ENCODE results near the gene PTPRE. TPM values are rescaled to one million over a fixed set of nuclear protein-coding genes. Genes with fewer than 3 reads are reported as not detected.

PTPRE gene
- total RNA-seq, 4 donors from 2014 or later: 9.8 to 24.9 (median 22.7) TPM

DNA sequence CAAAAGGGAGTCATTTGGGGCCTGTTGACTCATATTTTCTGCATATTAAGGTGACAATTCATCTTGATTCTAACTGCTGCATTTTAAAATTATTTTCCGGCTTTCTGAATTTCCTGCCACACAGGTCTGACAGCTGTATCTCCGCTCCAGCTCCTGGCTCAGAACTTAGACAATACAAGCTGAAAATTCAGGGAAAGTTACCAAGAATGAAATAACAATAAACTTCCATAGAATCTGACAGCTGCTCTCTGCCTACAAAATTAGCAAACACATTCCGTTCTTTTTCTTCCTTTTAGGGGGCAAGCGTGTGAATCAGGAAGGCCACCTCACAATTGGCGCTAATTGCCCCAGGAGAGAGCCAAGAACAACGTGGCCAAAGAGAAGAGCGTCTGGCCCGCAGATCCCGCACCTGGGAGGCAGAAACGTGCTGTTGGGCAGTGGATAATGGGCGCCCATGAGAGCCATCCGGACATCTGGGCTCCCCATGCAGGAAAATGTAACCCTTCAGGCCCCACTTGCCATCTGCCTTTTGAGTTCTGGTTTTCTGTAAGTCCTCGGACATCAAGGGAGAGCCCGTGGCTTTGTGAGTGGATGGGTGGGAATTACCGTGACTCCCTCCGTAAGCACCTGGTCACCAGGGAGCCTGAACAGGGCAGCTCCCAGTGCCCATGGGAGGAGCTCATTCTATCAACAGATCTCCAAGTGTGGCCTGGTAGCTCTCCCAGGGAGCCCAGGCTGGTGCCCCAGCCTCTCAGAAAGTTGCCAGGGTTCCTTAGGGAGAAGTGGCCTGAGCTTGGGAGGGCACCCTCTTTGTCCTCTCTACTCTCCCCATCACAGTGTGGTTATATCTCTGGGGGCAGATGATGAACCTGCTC lies 19.1 kb upstream of the PTPRE start:
- Histone ChIP-seq H3K4me3 (no peak overlapping the region), H3K27me3 (peaks cover 0 to 18% (median 0%) of the 10 kb centered on the region in 4 donors), H3K9me3 (no peaks in the 10 kb centered on the region), H3K4me1 (peaks cover 0 to 19% (median 0%) of the 10 kb centered on the region in 3 donors), H3K36me3 (no peaks in the 10 kb centered on the region), H3K27ac (peak overlapping the region in 1 of 4 donors; percentile 33)
- no peak for DNase-seq
- no peak for TF ChIP-seq POLR2A (IDR thresholded peaks at IDR 0.05)
- TF ChIP-seq, protein P1, sequence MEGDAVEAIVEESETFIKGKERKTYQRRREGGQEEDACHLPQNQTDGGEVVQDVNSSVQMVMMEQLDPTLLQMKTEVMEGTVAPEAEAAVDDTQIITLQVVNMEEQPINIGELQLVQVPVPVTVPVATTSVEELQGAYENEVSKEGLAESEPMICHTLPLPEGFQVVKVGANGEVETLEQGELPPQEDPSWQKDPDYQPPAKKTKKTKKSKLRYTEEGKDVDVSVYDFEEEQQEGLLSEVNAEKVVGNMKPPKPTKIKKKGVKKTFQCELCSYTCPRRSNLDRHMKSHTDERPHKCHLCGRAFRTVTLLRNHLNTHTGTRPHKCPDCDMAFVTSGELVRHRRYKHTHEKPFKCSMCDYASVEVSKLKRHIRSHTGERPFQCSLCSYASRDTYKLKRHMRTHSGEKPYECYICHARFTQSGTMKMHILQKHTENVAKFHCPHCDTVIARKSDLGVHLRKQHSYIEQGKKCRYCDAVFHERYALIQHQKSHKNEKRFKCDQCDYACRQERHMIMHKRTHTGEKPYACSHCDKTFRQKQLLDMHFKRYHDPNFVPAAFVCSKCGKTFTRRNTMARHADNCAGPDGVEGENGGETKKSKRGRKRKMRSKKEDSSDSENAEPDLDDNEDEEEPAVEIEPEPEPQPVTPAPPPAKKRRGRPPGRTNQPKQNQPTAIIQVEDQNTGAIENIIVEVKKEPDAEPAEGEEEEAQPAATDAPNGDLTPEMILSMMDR (IDR thresholded peaks at IDR 0.05): no peak
- intact Hi-C loops (cut with DNase I): no loop called here
- 34 to 38% methylated on average over 7 to 9 of the region's 16 CpGs for WGBS, 2 donors

DNA sequence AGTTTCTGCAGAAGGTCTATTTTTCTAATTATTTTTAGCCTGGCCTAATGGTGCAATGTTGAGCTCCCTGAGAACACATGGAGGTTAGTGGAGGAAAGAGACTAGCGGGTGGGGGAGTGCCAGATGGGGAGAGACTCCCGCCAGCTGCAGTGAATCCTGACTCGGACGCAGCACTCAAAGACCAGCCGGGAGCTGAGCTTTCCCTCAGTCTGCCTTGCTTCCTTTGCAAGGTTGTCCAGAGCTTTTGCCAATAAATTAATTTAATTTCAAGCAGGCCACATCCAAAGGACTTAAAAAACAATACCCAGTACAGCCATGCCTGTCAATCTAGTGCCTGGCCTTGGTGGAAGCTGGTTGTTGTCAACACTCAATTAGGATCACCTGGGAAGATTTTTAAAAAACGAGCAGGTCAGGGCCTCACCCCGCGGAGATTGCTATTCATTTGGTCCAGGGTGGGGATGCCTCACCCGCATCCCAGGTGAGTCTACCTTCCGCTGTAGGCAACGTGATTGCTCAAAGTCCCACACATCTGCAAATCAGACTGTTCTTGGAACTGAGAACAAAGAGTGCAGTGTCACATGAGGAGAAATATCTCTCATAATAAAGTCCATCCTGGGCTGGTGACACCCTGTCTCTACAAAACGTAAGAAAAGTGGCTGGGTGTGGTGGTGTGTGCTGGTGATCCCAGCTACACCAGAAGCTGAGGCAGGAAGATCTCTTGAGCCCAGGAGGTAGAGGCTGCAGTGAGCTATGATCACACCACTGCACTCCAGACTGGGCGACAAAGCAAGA lies 18.2 kb upstream of the PTPRE start:
- H3K9me3 ChIP-seq: no peaks in the 10 kb centered on the region
- 77 to 80% methylated on average over 9 to 13 of the region's 13 CpGs for WGBS, 2 donors
- peaks cover 0 to 19% (median 0%) of the 10 kb centered on the region in 3 donors for H3K4me1 ChIP-seq
- no peak for DNase-seq
- H3K27ac ChIP-seq: peak overlapping the region in 1 of 4 donors; percentile 60
- H3K27me3 ChIP-seq: peaks cover 0 to 18% (median 0%) of the 10 kb centered on the region in 4 donors
- no peak overlapping the region for H3K4me3 ChIP-seq
- TF ChIP-seq, protein P1 (IDR thresholded peaks at IDR 0.05): no peak
- no peak for TF ChIP-seq POLR2A (IDR thresholded peaks at IDR 0.05)
- intact Hi-C loops (cut with DNase I): no loop called here
- H3K36me3 ChIP-seq: no peaks in the 10 kb centered on the region

DNA sequence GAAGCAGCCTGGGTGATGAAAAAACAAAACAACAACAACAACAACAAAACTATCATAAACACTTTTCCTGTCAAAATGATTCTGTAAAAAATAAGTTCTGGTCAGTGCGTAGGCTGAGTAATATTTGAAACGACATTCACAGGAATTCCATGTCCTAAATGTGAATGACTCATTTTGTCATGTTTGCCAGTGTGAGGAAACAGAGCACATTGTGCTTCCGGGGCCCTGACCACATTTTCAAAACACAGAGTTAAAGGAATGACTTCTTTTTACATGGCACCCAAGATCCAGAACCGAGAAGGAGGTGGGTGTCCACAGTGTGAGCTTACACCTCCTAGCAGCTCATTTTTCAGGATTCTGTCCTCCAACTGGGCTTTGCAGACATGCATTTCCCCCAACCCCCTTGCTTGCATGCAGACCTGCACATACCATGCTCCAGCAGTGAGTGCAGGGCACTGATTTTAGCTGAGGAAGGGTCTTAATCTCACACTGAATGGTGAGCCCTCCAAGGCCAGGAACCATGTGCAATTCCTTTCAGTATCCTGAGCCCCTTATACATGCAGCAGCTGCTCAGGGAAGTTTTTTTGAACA lies 17.2 kb upstream of the PTPRE start:
- Histone ChIP-seq H3K4me1 (peaks cover 0 to 19% (median 0%) of the 10 kb centered on the region in 3 donors), H3K36me3 (no peaks in the 10 kb centered on the region), H3K27me3 (peaks cover 0 to 18% (median 0%) of the 10 kb centered on the region in 4 donors), H3K9me3 (no peaks in the 10 kb centered on the region), H3K27ac (peak overlapping the region in 1 of 4 donors; percentile 60), H3K4me3 (no peak overlapping the region)
- no peak for DNase-seq
- no peak for TF ChIP-seq POLR2A (IDR thresholded peaks at IDR 0.05)
- TF ChIP-seq, protein P1 (IDR thresholded peaks at IDR 0.05): no peak
- intact Hi-C loops (cut with DNase I): no loop called here
- 26 to 38% methylated on average over 4 of the region's 4 CpGs for WGBS, 2 donors

DNA sequence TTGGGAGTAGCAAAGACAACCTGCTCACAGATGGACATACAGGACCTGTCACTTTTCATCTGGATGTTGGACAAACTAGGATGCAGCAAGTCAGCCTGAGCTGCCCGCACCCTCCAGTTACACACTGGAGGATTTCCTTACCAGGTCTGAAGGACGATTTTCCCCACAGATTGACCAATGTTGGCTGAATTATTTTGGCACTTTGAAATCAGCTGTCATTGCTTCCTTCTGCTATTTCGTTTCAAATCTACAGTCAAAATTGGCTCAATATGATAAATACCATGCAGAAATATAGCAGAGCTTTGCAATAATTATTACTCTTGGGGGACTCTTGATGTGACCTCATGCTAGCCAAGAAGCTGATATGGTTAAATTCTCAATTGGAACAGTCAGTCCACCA lies 16.7 kb upstream of the PTPRE start:
- no peak overlapping the region for H3K4me3 ChIP-seq
- peak overlapping the region in 1 of 4 donors; percentile 15 for H3K27ac ChIP-seq
- intact Hi-C loops (cut with DNase I): no loop called here
- WGBS, 2 donors: 42 to 54% methylated on average over 3 of the region's 3 CpGs
- H3K9me3 ChIP-seq: no peaks in the 10 kb centered on the region
- H3K36me3 ChIP-seq: no peaks in the 10 kb centered on the region
- TF ChIP-seq POLR2A (IDR thresholded peaks at IDR 0.05): no peak
- TF ChIP-seq, protein P1 (IDR thresholded peaks at IDR 0.05): no peak
- H3K27me3 ChIP-seq: peaks cover 0 to 18% (median 0%) of the 10 kb centered on the region in 4 donors
- peaks cover 0 to 19% (median 0%) of the 10 kb centered on the region in 3 donors for H3K4me1 ChIP-seq
- no peak for DNase-seq
